AG04450 (cell line): ENCODE results near the gene POPDC3. TPM values are rescaled to one million over a fixed set of nuclear protein-coding genes. Genes with fewer than 3 reads are reported as not detected.
A peak's percentile ranks its signal among the peaks of the same experiment; 100 is the strongest.

ENCODE experiments used
- CTCF ChIA-PET: fragments of 300-600, 350-600 bp; formaldehyde crosslinking; extraction: SDS; loops from one replicate; lab custom pipeline; 2022; ENCODE audit warnings: antibody characterized with exemption, inconsistent platforms; lab: Charles Lee
- POLR2A ChIA-PET: fragments of 350-600 bp; formaldehyde crosslinking; extraction: SDS; loops from one replicate; lab custom pipeline; 2021; ENCODE audit warnings: antibody characterized with exemption, inconsistent platforms; lab: Yijun Ruan, JAX
- DNase-seq: peaks from one replicate; pipeline ENCODE4 v3.0.0-alpha.2; 2011; ENCODE audit warnings: low read depth, low spot score
- H3K27ac ChIP-seq: one replicate; pipeline ENCODE4 v1.5.1; 2012; ENCODE audit warnings: low read depth, low read length, control low read depth
- H3K27me3 ChIP-seq: one replicate; pipeline ENCODE4 v1.6.0; 2012; ENCODE audit warnings: low read length; ENCODE audit not compliant: control insufficient read depth, insufficient read depth
- H3K4me3 ChIP-seq: 2 replicates; pipeline ENCODE4 v1.5.1; 2011; ENCODE audit warnings: mild to moderate bottlenecking, low read depth, low read length, control low read depth
- H3K9me3 ChIP-seq: 2 replicates; pipeline ENCODE4 v1.5.1; 2012; ENCODE audit warnings: low read length; ENCODE audit not compliant: control insufficient read depth, insufficient read depth
- CTCF ChIP-seq: IDR thresholded peaks from 2 replicates; pipeline ENCODE4 v1.5.1; 2011; ENCODE audit warnings: low read depth, low read length, control low read depth, inconsistent platforms
- polyA plus RNA-seq: library from polyadenylated mRNA; depleted of rRNA; stranded (reverse); fragments of >200 nt; gene quantifications from 2 replicates; pipeline ENCODE4 v1.2.3, GENCODE V29; 2011

POPDC3 gene
- polyA plus RNA-seq, 1 experiment = 29.1 TPM

- no peaks in the 10 kb centered on the region; the same call in 1 of the 2 replicates for H3K9me3 ChIP-seq
- DNase-seq = no peak
- POLR2A ChIA-PET = no interaction called here
- TF ChIP-seq CTCF = no peak
- CTCF ChIA-PET = interaction anchor here (1.5 to 2.0 kb wide), 2 partner anchors 27 to 226 kb away, joined by 4 to 17 read pairs; no protein-coding TSS in a partner anchor
- no peak overlapping the region for H3K27ac ChIP-seq
- H3K4me3 ChIP-seq = peak overlapping the region; percentile 74
- no peaks in the 10 kb centered on the region for H3K27me3 ChIP-seq
These were observed 42.4 kb downstream of the POPDC3 start for GRCh38 chr6:105137388-105137787.

GRCh38 chr6:105136431-105137350 is 43.1 kb downstream of the POPDC3 start:
- CTCF ChIA-PET = interaction anchor here (0.6 to 2.0 kb wide), 11 partner anchors 14 to 283 kb away, joined by 3 to 17 read pairs (median 3); no protein-coding TSS in a partner anchor
- H3K27me3 ChIP-seq = no peaks in the 10 kb centered on the region
- H3K4me3 ChIP-seq = peak overlapping the region; percentile 74
- DNase-seq = peak; percentile 26
- H3K27ac ChIP-seq = peak overlapping the region; percentile 34
- POLR2A ChIA-PET = interaction anchor here (0.9 to 1.5 kb wide), 3 partner anchors 14 to 266 kb away, joined by 4 to 6 read pairs (median 4); partner anchors contain the start of gene PREP
- H3K9me3 ChIP-seq = no peaks in the 10 kb centered on the region; the same call in 1 of the 2 replicates
- peak; percentile 26 for TF ChIP-seq CTCF

- no peak for DNase-seq
- H3K4me3 ChIP-seq = peak overlapping the region; percentile 74
- CTCF ChIA-PET = interaction anchor here (0.6 to 2.0 kb wide), 8 partner anchors 29 to 283 kb away, joined by 3 to 17 read pairs (median 4); no protein-coding TSS in a partner anchor
- H3K27me3 ChIP-seq = no peaks in the 10 kb centered on the region
- no peaks in the 10 kb centered on the region; the same call in 1 of the 2 replicates for H3K9me3 ChIP-seq
- no peak overlapping the region for H3K27ac ChIP-seq
- TF ChIP-seq CTCF = no peak
- POLR2A ChIA-PET = interaction anchor here (1.0 to 1.5 kb wide), 2 partner anchors 14 to 267 kb away, joined by 4 to 6 read pairs; partner anchors contain the start of gene PREP
These were observed 43.8 kb downstream of the POPDC3 start for GRCh38 chr6:105135907-105136430.

GRCh38 chr6:105135056-105135455 is 44.8 kb downstream of the POPDC3 start:
- Histone ChIP-seq H3K9me3 (no peaks in the 10 kb centered on the region; the same call in 1 of the 2 replicates), H3K27me3 (no peaks in the 10 kb centered on the region), H3K4me3 (no peak overlapping the region), H3K27ac (no peak overlapping the region)
- ChIA-PET CTCF (interaction anchor here (1.0 kb wide), 1 partner anchor 47 kb away, joined by 3 read pairs; no protein-coding TSS in a partner anchor), POLR2A (no interaction called here)
- DNase-seq = no peak
- no peak for TF ChIP-seq CTCF
